ENCODE data around the gene PTGIS.

GRCh38 chr20:49578436-49578835 is 10.5 kb upstream of the PTGIS start:
- TF ChIP-seq, protein P1, sequence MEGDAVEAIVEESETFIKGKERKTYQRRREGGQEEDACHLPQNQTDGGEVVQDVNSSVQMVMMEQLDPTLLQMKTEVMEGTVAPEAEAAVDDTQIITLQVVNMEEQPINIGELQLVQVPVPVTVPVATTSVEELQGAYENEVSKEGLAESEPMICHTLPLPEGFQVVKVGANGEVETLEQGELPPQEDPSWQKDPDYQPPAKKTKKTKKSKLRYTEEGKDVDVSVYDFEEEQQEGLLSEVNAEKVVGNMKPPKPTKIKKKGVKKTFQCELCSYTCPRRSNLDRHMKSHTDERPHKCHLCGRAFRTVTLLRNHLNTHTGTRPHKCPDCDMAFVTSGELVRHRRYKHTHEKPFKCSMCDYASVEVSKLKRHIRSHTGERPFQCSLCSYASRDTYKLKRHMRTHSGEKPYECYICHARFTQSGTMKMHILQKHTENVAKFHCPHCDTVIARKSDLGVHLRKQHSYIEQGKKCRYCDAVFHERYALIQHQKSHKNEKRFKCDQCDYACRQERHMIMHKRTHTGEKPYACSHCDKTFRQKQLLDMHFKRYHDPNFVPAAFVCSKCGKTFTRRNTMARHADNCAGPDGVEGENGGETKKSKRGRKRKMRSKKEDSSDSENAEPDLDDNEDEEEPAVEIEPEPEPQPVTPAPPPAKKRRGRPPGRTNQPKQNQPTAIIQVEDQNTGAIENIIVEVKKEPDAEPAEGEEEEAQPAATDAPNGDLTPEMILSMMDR (IDR thresholded peaks at IDR 0.05; ENCODE audit: insufficient read depth, low read length): no peak
- TF ChIP-seq POLR2AphosphoS5 (IDR thresholded peaks at IDR 0.05; ENCODE audit: low read depth): no peak
- no peak for TF ChIP-seq GABPA (IDR thresholded peaks at IDR 0.05; ENCODE audit: low read depth)
